ENCODE data around the gene A4GNT. TPM values are rescaled to one million over a fixed set of nuclear protein-coding genes. Genes with fewer than 3 reads are reported as not detected.

The A4GNT gene
- total and polyA plus RNA-seq, 4 experiments from 2014 or later: not detected

DNA sequence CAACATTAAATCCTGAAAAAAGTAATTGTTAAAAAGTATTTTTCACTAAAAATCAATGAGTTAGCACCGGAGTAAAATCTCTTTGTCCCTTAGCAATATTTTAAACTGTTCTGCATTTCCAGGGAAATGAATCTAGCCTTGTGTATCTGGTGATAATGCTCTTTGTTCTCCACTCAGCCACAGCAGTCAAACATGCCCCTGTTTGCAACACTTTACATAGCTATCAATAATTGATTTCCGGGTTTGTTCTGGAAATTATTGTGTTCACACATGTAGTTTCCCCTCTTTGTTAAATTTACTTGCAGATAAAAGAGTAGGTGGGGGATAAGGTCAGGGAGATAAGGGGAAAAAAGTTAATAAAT is 3.6 kb upstream of the A4GNT start:
- Mint-ChIP-seq H3K36me3 (peaks cover 0 to 2% of the 10 kb centered on the region in 2 donors), H3K9me3 (no peaks in the 10 kb centered on the region), H3K27me3 (peaks cover 3 to 10% of the 10 kb centered on the region in 2 donors), H3K27ac (no peak overlapping the region), H3K4me3 (no peak overlapping the region), H3K4me1 (no peaks in the 10 kb centered on the region)
- Histone ChIP-seq H3K4me3 (ENCODE audit: low read length in 2 of 2) (no peak overlapping the region), H3K9me3 (ENCODE audit: control insufficient read depth in 1 of 2, low read length in 2 of 2) (no peaks in the 10 kb centered on the region), H3K27me3 (ENCODE audit: insufficient read depth, low read length) (no peaks in the 10 kb centered on the region), H3K4me1 (ENCODE audit: insufficient read depth, low read length) (no peaks in the 10 kb centered on the region), H3K27ac (ENCODE audit: low read depth, low read length) (no peak overlapping the region), H3K36me3 (ENCODE audit: insufficient read depth, low read length) (no peaks in the 10 kb centered on the region)
- no peak for DNase-seq
- CTCF ChIA-PET (ENCODE audit: partially characterized antibody): no interaction called here
- intact Hi-C loops (cut with micrococcal nuclease): no loop called here
- POLR2A ChIA-PET (ENCODE audit: partially characterized antibody): no interaction called here

GRCh38 chr3:138135146-138135832 is 3.1 kb upstream of the A4GNT start:
- H3K4me1 Mint-ChIP-seq: no peaks in the 10 kb centered on the region
- no peaks in the 10 kb centered on the region for H3K9me3 ChIP-seq (ENCODE audit: control insufficient read depth in 1 of 2, low read length in 2 of 2)
- H3K27me3 ChIP-seq (ENCODE audit: insufficient read depth, low read length): no peaks in the 10 kb centered on the region
- no peaks in the 10 kb centered on the region for H3K36me3 Mint-ChIP-seq
- CTCF ChIA-PET (ENCODE audit: partially characterized antibody): interaction anchor here (0.7 kb wide), 1 partner anchor 17 kb away, joined by 3 read pairs; no protein-coding TSS in a partner anchor
- H3K27ac Mint-ChIP-seq: no peak overlapping the region
- DNase-seq: no peak
- POLR2A ChIA-PET (ENCODE audit: partially characterized antibody): no interaction called here
- no peaks in the 10 kb centered on the region for H3K4me1 ChIP-seq (ENCODE audit: insufficient read depth, low read length)
- intact Hi-C loops (cut with micrococcal nuclease): no loop called here
- H3K36me3 ChIP-seq (ENCODE audit: insufficient read depth, low read length): no peaks in the 10 kb centered on the region
- no peak overlapping the region for H3K27ac ChIP-seq (ENCODE audit: low read depth, low read length)
- no peak overlapping the region for H3K4me3 ChIP-seq (ENCODE audit: low read length in 2 of 2)
- no peaks in the 10 kb centered on the region for H3K9me3 Mint-ChIP-seq
- H3K4me3 Mint-ChIP-seq: no peak overlapping the region
- H3K27me3 Mint-ChIP-seq: peaks cover 3 to 12% of the 10 kb centered on the region in 2 donors

GRCh38 chr3:138127636-138128365 is 4.4 kb downstream of the A4GNT start:
- H3K27ac ChIP-seq (ENCODE audit: low read depth, low read length): no peak overlapping the region
- H3K36me3 Mint-ChIP-seq: no peaks in the 10 kb centered on the region
- no peak overlapping the region for H3K4me3 Mint-ChIP-seq
- POLR2A ChIA-PET (ENCODE audit: partially characterized antibody): no interaction called here
- no peaks in the 10 kb centered on the region for H3K9me3 ChIP-seq (ENCODE audit: control insufficient read depth in 1 of 2, low read length in 2 of 2)
- H3K4me3 ChIP-seq (ENCODE audit: low read length in 2 of 2): no peak overlapping the region
- DNase-seq: no peak
- no peaks in the 10 kb centered on the region for H3K36me3 ChIP-seq (ENCODE audit: insufficient read depth, low read length)
- H3K4me1 Mint-ChIP-seq: no peaks in the 10 kb centered on the region
- peaks cover 7% of the 10 kb centered on the region for H3K27me3 ChIP-seq (ENCODE audit: insufficient read depth, low read length)
- no peaks in the 10 kb centered on the region for H3K9me3 Mint-ChIP-seq
- intact Hi-C loops (cut with micrococcal nuclease): no loop called here
- H3K4me1 ChIP-seq (ENCODE audit: insufficient read depth, low read length): no peaks in the 10 kb centered on the region
- H3K27me3 Mint-ChIP-seq: peaks cover 4 to 12% of the 10 kb centered on the region in 2 donors
- no peak overlapping the region for H3K27ac Mint-ChIP-seq
- CTCF ChIA-PET (ENCODE audit: partially characterized antibody): interaction anchor here (2.0 kb wide), 1 partner anchor 10 kb away, joined by 12 read pairs; no protein-coding TSS in a partner anchor

- Histone ChIP-seq H3K4me3 (ENCODE audit: low read length in 2 of 2) (no peak overlapping the region), H3K9me3 (ENCODE audit: control insufficient read depth in 1 of 2, low read length in 2 of 2) (no peaks in the 10 kb centered on the region), H3K36me3 (ENCODE audit: insufficient read depth, low read length) (no peaks in the 10 kb centered on the region), H3K27ac (ENCODE audit: low read depth, low read length) (no peak overlapping the region), H3K27me3 (ENCODE audit: insufficient read depth, low read length) (peaks cover 7% of the 10 kb centered on the region), H3K4me1 (ENCODE audit: insufficient read depth, low read length) (no peaks in the 10 kb centered on the region)
- no peak overlapping the region for H3K4me3 Mint-ChIP-seq
- no peaks in the 10 kb centered on the region for H3K36me3 Mint-ChIP-seq
- peaks cover 3 to 15% of the 10 kb centered on the region in 2 donors for H3K27me3 Mint-ChIP-seq
- H3K27ac Mint-ChIP-seq: no peak overlapping the region
- ChIA-PET POLR2A (ENCODE audit: partially characterized antibody) (no interaction called here), CTCF (ENCODE audit: partially characterized antibody) (no interaction called here)
- no peak for DNase-seq
- no peaks in the 10 kb centered on the region for H3K4me1 Mint-ChIP-seq
- H3K9me3 Mint-ChIP-seq: no peaks in the 10 kb centered on the region
- intact Hi-C loops (cut with micrococcal nuclease): no loop called here
Observed at GRCh38 chr3:138125548-138126221, 6.5 kb downstream of the A4GNT start.

GRCh38 chr3:138124706-138125355 is 7.4 kb downstream of the A4GNT start:
- H3K27ac Mint-ChIP-seq: no peak overlapping the region
- no peak overlapping the region for H3K27ac ChIP-seq (ENCODE audit: low read depth, low read length)
- H3K4me1 ChIP-seq (ENCODE audit: insufficient read depth, low read length): no peaks in the 10 kb centered on the region
- H3K27me3 ChIP-seq (ENCODE audit: insufficient read depth, low read length): peaks cover 7% of the 10 kb centered on the region
- H3K27me3 Mint-ChIP-seq: peaks cover 3 to 18% of the 10 kb centered on the region in 2 donors
- CTCF ChIA-PET (ENCODE audit: partially characterized antibody): no interaction called here
- H3K9me3 ChIP-seq (ENCODE audit: control insufficient read depth in 1 of 2, low read length in 2 of 2): no peaks in the 10 kb centered on the region
- H3K4me1 Mint-ChIP-seq: no peaks in the 10 kb centered on the region
- no peak overlapping the region for H3K4me3 ChIP-seq (ENCODE audit: low read length in 2 of 2)
- DNase-seq: no peak
- H3K4me3 Mint-ChIP-seq: no peak overlapping the region
- POLR2A ChIA-PET (ENCODE audit: partially characterized antibody): no interaction called here
- H3K9me3 Mint-ChIP-seq: no peaks in the 10 kb centered on the region
- intact Hi-C loops (cut with micrococcal nuclease): no loop called here
- no peaks in the 10 kb centered on the region for H3K36me3 Mint-ChIP-seq
- no peaks in the 10 kb centered on the region for H3K36me3 ChIP-seq (ENCODE audit: insufficient read depth, low read length)

DNA sequence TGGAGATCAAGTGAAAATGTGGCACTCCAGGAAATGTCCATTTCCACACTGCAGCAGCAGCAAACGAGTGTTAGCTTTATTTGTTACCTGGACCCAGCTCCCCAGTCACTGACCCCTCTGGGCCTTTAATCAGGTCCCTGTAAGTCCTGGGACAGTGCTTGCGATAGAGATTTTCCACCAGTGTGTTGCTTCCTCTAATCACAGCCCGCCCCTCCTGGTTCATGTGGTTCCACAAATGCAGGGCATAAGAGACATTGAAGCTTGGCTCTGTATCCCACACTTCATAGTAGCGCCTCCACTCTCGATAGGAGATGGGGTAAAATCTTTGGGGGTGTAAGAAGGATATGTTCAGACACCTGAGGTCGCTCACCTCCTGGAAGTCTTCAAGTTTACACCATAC is 8.0 kb downstream of the A4GNT start:
- no peaks in the 10 kb centered on the region for H3K36me3 Mint-ChIP-seq
- DNase-seq: no peak
- Histone ChIP-seq H3K27ac (ENCODE audit: low read depth, low read length) (no peak overlapping the region), H3K4me3 (ENCODE audit: low read length in 2 of 2) (no peak overlapping the region), H3K9me3 (ENCODE audit: control insufficient read depth in 1 of 2, low read length in 2 of 2) (no peaks in the 10 kb centered on the region), H3K36me3 (ENCODE audit: insufficient read depth, low read length) (no peaks in the 10 kb centered on the region), H3K4me1 (ENCODE audit: insufficient read depth, low read length) (no peaks in the 10 kb centered on the region), H3K27me3 (ENCODE audit: insufficient read depth, low read length) (peaks cover 7% of the 10 kb centered on the region)
- intact Hi-C loops (cut with micrococcal nuclease): no loop called here
- ChIA-PET CTCF (ENCODE audit: partially characterized antibody) (interaction anchor here (0.8 kb wide), 1 partner anchor 8 kb away, joined by 3 read pairs; the partner anchor contains the start of gene DZIP1L), POLR2A (ENCODE audit: partially characterized antibody) (no interaction called here)
- H3K4me3 Mint-ChIP-seq: no peak overlapping the region
- peaks cover 3 to 16% of the 10 kb centered on the region in 2 donors for H3K27me3 Mint-ChIP-seq
- H3K27ac Mint-ChIP-seq: no peak overlapping the region
- H3K4me1 Mint-ChIP-seq: no peaks in the 10 kb centered on the region
- H3K9me3 Mint-ChIP-seq: no peaks in the 10 kb centered on the region

- intact Hi-C loops (cut with micrococcal nuclease): loop anchor here (5.0 to 10.0 kb wide), 2 partner anchors 208 to 1015 kb away; partner anchors contain the start of gene NME9
- Mint-ChIP-seq H3K36me3 (peaks cover 0 to 2% of the 10 kb centered on the region in 2 donors), H3K4me3 (no peak overlapping the region), H3K9me3 (peaks cover 0 to 4% (median 0%) of the 10 kb centered on the region in 8 donors), H3K27ac (no peak overlapping the region), H3K27me3 (peaks cover 14 to 29% of the 10 kb centered on the region in 2 donors), H3K4me1 (peaks cover 0 to 8% (median 3%) of the 10 kb centered on the region in 4 donors)
- Histone ChIP-seq H3K27me3 (ENCODE audit: insufficient read depth, low read length) (peaks cover 14% of the 10 kb centered on the region), H3K9me3 (ENCODE audit: control insufficient read depth in 1 of 2, low read length in 2 of 2) (no peaks in the 10 kb centered on the region), H3K4me1 (ENCODE audit: insufficient read depth, low read length) (no peaks in the 10 kb centered on the region), H3K36me3 (ENCODE audit: insufficient read depth, low read length) (no peaks in the 10 kb centered on the region), H3K27ac (ENCODE audit: low read depth, low read length) (no peak overlapping the region), H3K4me3 (ENCODE audit: low read length in 2 of 2) (no peak overlapping the region)
- CTCF ChIA-PET (ENCODE audit: partially characterized antibody): interaction anchor here (1.3 to 8.5 kb wide), 5 partner anchors 8 to 51 kb away, joined by 3 to 114 read pairs (median 5); no protein-coding TSS in a partner anchor
- DNase-seq: no peak
- POLR2A ChIA-PET (ENCODE audit: partially characterized antibody): no interaction called here
Observed at GRCh38 chr3:138119423-138119766, 12.8 kb downstream of the A4GNT start.

Measured in CD4-positive, alpha-beta memory T cell (primary cell).